Measurements from ENCODE around the gene PELI1. TPM values are rescaled to one million over a fixed set of nuclear protein-coding genes. Genes with fewer than 3 reads are reported as not detected.

PELI1 gene
- total and polyA plus RNA-seq, 10 donors = 14.5 to 70.1 (median 55.7) TPM

DNA sequence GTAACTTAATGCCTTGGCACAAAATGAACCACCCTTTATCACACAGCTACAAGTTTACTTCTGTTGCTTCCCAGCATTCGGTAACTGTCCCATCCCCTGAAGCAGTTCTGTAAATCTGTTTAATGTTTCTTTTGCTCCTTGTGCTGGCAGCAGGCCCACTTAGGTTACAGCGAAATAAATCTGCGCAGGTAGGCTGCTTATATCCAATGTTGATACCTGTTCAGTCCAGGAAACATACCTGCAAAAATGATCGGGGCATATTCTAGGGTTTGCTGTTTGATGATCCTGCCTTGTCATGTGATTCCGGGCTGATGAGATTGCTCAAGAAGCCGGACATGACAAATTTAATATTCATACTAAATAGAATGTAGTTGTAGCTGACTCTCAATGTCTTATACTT, 23.3 kb downstream of the PELI1 start:
- H3K27me3 ChIP-seq (replicated peaks in 1 of 7) = no peaks in the 10 kb centered on the region
- peaks cover 0 to 13% (median 0%) of the 10 kb centered on the region in 6 donors for H3K36me3 ChIP-seq
- no peak for DNase-seq
- TF ChIP-seq, protein P1, sequence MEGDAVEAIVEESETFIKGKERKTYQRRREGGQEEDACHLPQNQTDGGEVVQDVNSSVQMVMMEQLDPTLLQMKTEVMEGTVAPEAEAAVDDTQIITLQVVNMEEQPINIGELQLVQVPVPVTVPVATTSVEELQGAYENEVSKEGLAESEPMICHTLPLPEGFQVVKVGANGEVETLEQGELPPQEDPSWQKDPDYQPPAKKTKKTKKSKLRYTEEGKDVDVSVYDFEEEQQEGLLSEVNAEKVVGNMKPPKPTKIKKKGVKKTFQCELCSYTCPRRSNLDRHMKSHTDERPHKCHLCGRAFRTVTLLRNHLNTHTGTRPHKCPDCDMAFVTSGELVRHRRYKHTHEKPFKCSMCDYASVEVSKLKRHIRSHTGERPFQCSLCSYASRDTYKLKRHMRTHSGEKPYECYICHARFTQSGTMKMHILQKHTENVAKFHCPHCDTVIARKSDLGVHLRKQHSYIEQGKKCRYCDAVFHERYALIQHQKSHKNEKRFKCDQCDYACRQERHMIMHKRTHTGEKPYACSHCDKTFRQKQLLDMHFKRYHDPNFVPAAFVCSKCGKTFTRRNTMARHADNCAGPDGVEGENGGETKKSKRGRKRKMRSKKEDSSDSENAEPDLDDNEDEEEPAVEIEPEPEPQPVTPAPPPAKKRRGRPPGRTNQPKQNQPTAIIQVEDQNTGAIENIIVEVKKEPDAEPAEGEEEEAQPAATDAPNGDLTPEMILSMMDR (IDR thresholded peaks at IDR 0.05 in 8 of 11, conservative IDR thresholded peaks at IDR 0.05 in 3 of 11) = no peak
- TF ChIP-seq POLR2AphosphoS5 (IDR thresholded peaks at IDR 0.05) (no peak), POLR2A (IDR thresholded peaks at IDR 0.05) (no peak)
- H3K9me3 ChIP-seq = no peaks in the 10 kb centered on the region
- peaks cover 5 to 85% (median 51%) of the 10 kb centered on the region in 6 donors for H3K4me1 ChIP-seq
- intact Hi-C loops (cut with DNase I; ENCODE audit: low total_unique reads) = no loop called here
- no peak overlapping the region for H3K27ac ChIP-seq
- whole genome bisulfite sequencing, 5 donors = 93 to 97% (median 95%) methylated on average over 6 of the region's 6 CpGs
- no peak overlapping the region for H3K4me3 ChIP-seq

- WGBS, 5 donors = 93 to 99% (median 97%) methylated on average over 2 of the region's 2 CpGs
- DNase-seq = no peak
These were observed 24.2 kb downstream of the PELI1 start for GRCh38 chr2:64120008-64120407.

GRCh38 chr2:64119369-64119768, 24.9 kb downstream of the PELI1 start:
- Histone ChIP-seq H3K4me3 (no peak overlapping the region), H3K27ac (no peak overlapping the region), H3K27me3 (replicated peaks in 1 of 7) (no peaks in the 10 kb centered on the region), H3K36me3 (peaks cover 0 to 13% (median 0%) of the 10 kb centered on the region in 6 donors), H3K9me3 (no peaks in the 10 kb centered on the region), H3K4me1 (peaks cover 17 to 91% (median 62%) of the 10 kb centered on the region in 6 donors)
- no peak for TF ChIP-seq POLR2A (IDR thresholded peaks at IDR 0.05)
- TF ChIP-seq, protein P1 (IDR thresholded peaks at IDR 0.05 in 8 of 11, conservative IDR thresholded peaks at IDR 0.05 in 3 of 11) = no peak
- no peak for TF ChIP-seq POLR2AphosphoS5 (IDR thresholded peaks at IDR 0.05)
- WGBS, 5 donors = 65 to 87% (median 79%) methylated on average over 4 of the region's 4 CpGs
- DNase-seq = no peak
- intact Hi-C loops (cut with DNase I; ENCODE audit: low total_unique reads) = no loop called here

More at GRCh38 chr2:64120008-64120407, 24.2 kb downstream of the PELI1 start:
- H3K4me1 ChIP-seq = peaks cover 14 to 91% (median 59%) of the 10 kb centered on the region in 6 donors
- no peak overlapping the region for H3K4me3 ChIP-seq
- peaks cover 0 to 13% (median 0%) of the 10 kb centered on the region in 6 donors for H3K36me3 ChIP-seq
- intact Hi-C loops (cut with DNase I; ENCODE audit: low total_unique reads) = no loop called here
- H3K9me3 ChIP-seq = no peaks in the 10 kb centered on the region
- TF ChIP-seq POLR2A (IDR thresholded peaks at IDR 0.05) (no peak), POLR2AphosphoS5 (IDR thresholded peaks at IDR 0.05) (no peak)
- TF ChIP-seq, protein P1 (IDR thresholded peaks at IDR 0.05 in 8 of 11, conservative IDR thresholded peaks at IDR 0.05 in 3 of 11) = no peak
- H3K27me3 ChIP-seq (replicated peaks in 1 of 7) = no peaks in the 10 kb centered on the region
- H3K27ac ChIP-seq = no peak overlapping the region

GRCh38 chr2:64115808-64116598, 28.2 kb downstream of the PELI1 start:
- Histone ChIP-seq H3K27me3 (replicated peaks in 1 of 7) (no peaks in the 10 kb centered on the region), H3K4me3 (peak overlapping the region in 1 of 8 donors; percentile 8), H3K4me1 (peaks cover 22 to 98% (median 75%) of the 10 kb centered on the region in 6 donors), H3K27ac (peak overlapping the region in 7 of 8 donors; percentile 55 to 84 (median 74)), H3K36me3 (peaks cover 0 to 5% (median 0%) of the 10 kb centered on the region in 6 donors), H3K9me3 (no peaks in the 10 kb centered on the region)
- 20 to 54% (median 37%) methylated on average over 2 of the region's 2 CpGs for WGBS, 5 donors
- intact Hi-C loops (cut with DNase I; ENCODE audit: low total_unique reads) = no loop called here
- TF ChIP-seq POLR2AphosphoS5 (IDR thresholded peaks at IDR 0.05) (no peak), POLR2A (IDR thresholded peaks at IDR 0.05) (no peak)
- TF ChIP-seq, protein P1 (IDR thresholded peaks at IDR 0.05 in 8 of 11, conservative IDR thresholded peaks at IDR 0.05 in 3 of 11) = no peak
- no peak for DNase-seq

Data from spleen (tissue), 11 donors.